Left lung (tissue), 10 donors: ENCODE results near the gene FBXL17. TPM values are rescaled to one million over a fixed set of nuclear protein-coding genes. Genes with fewer than 3 reads are reported as not detected.

ENCODE experiments used
- ATAC-seq: fragments of 200-7000 bp; cut with Tn5 transposase; one replicate; pipeline ENCODE4 v1.9.1; 2020; ENCODE audit warnings: moderate library complexity
- DNase-seq, 4 donors: peaks; one replicate each; pipeline ENCODE4 v3.0.0-alpha.2; 2013 to 2020
- H3K27ac ChIP-seq, 2 donors: fragments of 200-600 bp; sonication (generic) in 1 of 2; one replicate each; pipeline versions ENCODE4 v1.5.0 to v1.8.0; 2020 to 2021
- H3K27me3 ChIP-seq, 2 donors: fragments of 200-600 bp; sonication (generic) in 1 of 2; one replicate each; pipeline versions ENCODE4 v1.5.0 to v1.8.0; 2020 to 2021
- H3K36me3 ChIP-seq, 2 donors: fragments of 200-600 bp; sonication (generic) in 1 of 2; one replicate each; pipeline versions ENCODE4 v1.5.0 to v1.8.0; 2020 to 2021
- H3K4me1 ChIP-seq, 2 donors: fragments of 200-600 bp; one replicate each; pipeline ENCODE4 v1.8.0; 2021
- H3K4me3 ChIP-seq, 2 donors: fragments of 200-600 bp; sonication (generic) in 1 of 2; one replicate each; pipeline versions ENCODE4 v1.5.0 to v1.8.0; 2020 to 2021; ENCODE audit warnings: mild to moderate bottlenecking in 1 of 2
- H3K9me3 ChIP-seq, 2 donors: fragments of 200-600 bp; sonication (generic) in 1 of 2; one replicate each; pipeline versions ENCODE4 v1.5.0 to v1.8.0; 2020 to 2021
- CTCF ChIP-seq, 2 donors: fragments of 200-600 bp; sonication (generic) in 1 of 2; IDR thresholded peaks; one replicate each; pipeline versions ENCODE4 v1.5.0 to v1.8.0; 2021; ENCODE audit warnings: antibody characterized with exemption in 2 of 2
- intact Hi-C, 2 donors: fragments of 100-400 bp; cut with DNase I; formaldehyde crosslinking; loops; one replicate each; pipeline versions ENCODE4 v1.11.2 to v1.14.2; 2022
- polyA plus RNA-seq, 6 donors: library from polyadenylated mRNA; unstranded; fragments of 120-200 nt; gene quantifications; one replicate each; pipeline ENCODE4 v1.2.1, GENCODE V29; 2013; ENCODE audit not compliant: insufficient read length in 6 of 6
- total RNA-seq, 2 donors: library from RNA; stranded (reverse); fragmentation: NEBNext Ultra II Directional; extraction: Animal tissue kit (Norgen Biotek cat#: 25700); gene quantifications; one replicate each; pipeline ENCODE4 v1.2.1, GENCODE V29; 2021
- donor health status: DM: no; HTN: yes; CAD: no.
- donor health status: DM: no; HTN: no; CAD: no.

Gene FBXL17
- total and polyA plus RNA-seq, 8 donors, result 11.8 to 23.8 (median 19.8) TPM

GRCh38 chr5:108382784-108383330, 959 bp upstream of the FBXL17 start:
- Histone ChIP-seq H3K4me3 (peak overlapping the region; percentile 71 to 96), H3K27ac (peak overlapping the region; percentile 99 to 100), H3K36me3 (no peaks in the 10 kb centered on the region), H3K9me3 (no peaks in the 10 kb centered on the region), H3K4me1 (peaks cover 0 to 39% of the 10 kb centered on the region in 2 donors), H3K27me3 (no peaks in the 10 kb centered on the region)
- ATAC-seq (peak; percentile 8), DNase-seq (peak in 2 of 4 donors; percentile 3 to 18)
- intact Hi-C loops, result no loop called here
- TF ChIP-seq CTCF (IDR thresholded peaks at IDR 0.05), result no peak

- no peaks in the 10 kb centered on the region for H3K27me3 ChIP-seq
- H3K9me3 ChIP-seq, result peaks cover 0 to 3% of the 10 kb centered on the region in 2 donors
- H3K4me1 ChIP-seq, result peaks cover 0 to 39% of the 10 kb centered on the region in 2 donors
- TF ChIP-seq CTCF (IDR thresholded peaks at IDR 0.05), result no peak
- H3K27ac ChIP-seq, result peak overlapping the region; percentile 99 to 100
- no peaks in the 10 kb centered on the region for H3K36me3 ChIP-seq
- DNase-seq, result peak; percentile 72 to 97 (median 77)
- peak; percentile 72 for ATAC-seq
- intact Hi-C loops, result no loop called here
- H3K4me3 ChIP-seq, result peak overlapping the region; percentile 71 to 96
Measured at GRCh38 chr5:108381350-108381953, 446 bp downstream of the FBXL17 start.

GRCh38 chr5:108380531-108381349, 1.2 kb downstream of the FBXL17 start:
- TF ChIP-seq CTCF (IDR thresholded peaks at IDR 0.05), result no peak
- DNase-seq (peak; percentile 41 to 84 (median 64)), ATAC-seq (no peak)
- intact Hi-C loops, result no loop called here
- Histone ChIP-seq H3K27ac (peak overlapping the region; percentile 99 to 100), H3K4me3 (peak overlapping the region; percentile 71 to 96), H3K9me3 (peaks cover 0 to 10% of the 10 kb centered on the region in 2 donors), H3K36me3 (no peaks in the 10 kb centered on the region), H3K27me3 (no peaks in the 10 kb centered on the region), H3K4me1 (peaks cover 0 to 39% of the 10 kb centered on the region in 2 donors)

- H3K36me3 ChIP-seq, result no peaks in the 10 kb centered on the region
- H3K27me3 ChIP-seq, result no peaks in the 10 kb centered on the region
- peaks cover 0 to 17% of the 10 kb centered on the region in 2 donors for H3K9me3 ChIP-seq
- DNase-seq (peak in 2 of 4 donors; percentile 6 to 20), ATAC-seq (no peak)
- H3K27ac ChIP-seq, result peak overlapping the region; percentile 27 to 100
- H3K4me3 ChIP-seq, result peak overlapping the region; percentile 71 to 96
- intact Hi-C loops, result no loop called here
- H3K4me1 ChIP-seq, result peaks cover 0 to 39% of the 10 kb centered on the region in 2 donors
- no peak for TF ChIP-seq CTCF (IDR thresholded peaks at IDR 0.05)
Measured at GRCh38 chr5:108379722-108380530, 2.0 kb downstream of the FBXL17 start.
